Measurements from ENCODE around the gene LEMD2.

LEMD2 gene

DNA sequence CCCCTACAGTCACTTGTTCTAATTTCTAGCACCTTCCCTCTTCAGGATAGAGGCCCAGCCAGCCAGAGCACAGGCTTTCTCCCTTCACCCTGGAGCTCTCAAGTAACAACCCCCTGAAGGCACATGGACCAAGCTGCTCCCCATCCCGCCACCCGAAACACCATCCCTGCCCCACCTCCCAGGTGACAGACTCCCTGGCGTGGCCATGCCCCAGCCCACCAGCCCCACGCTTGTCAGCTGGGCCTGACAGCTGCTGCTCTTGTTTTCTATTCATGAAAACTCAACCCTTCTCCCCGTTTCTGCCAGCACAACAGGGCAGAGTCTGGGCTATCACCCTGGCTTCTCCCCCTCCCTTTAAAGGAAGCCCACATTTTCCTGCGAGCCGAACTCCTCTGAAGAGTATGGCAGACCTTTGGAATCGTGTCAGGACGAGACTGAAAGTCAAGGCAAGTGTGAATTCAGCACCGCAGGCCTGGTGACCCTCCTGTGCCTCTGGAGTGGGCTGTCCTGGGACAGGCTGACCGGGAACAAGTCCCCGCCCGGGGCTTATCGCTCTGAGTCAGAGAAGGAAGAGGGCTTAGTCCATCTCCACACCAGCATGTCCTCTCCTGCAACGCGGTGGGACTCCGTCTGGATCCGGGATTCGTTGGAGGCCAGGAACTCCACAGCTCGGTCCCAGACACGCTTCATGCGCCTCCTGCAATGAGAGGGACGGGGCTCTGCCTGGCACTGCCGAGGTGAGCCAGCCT, 16.7 kb downstream of the LEMD2 start:
- DNase-seq: no peak

DNA sequence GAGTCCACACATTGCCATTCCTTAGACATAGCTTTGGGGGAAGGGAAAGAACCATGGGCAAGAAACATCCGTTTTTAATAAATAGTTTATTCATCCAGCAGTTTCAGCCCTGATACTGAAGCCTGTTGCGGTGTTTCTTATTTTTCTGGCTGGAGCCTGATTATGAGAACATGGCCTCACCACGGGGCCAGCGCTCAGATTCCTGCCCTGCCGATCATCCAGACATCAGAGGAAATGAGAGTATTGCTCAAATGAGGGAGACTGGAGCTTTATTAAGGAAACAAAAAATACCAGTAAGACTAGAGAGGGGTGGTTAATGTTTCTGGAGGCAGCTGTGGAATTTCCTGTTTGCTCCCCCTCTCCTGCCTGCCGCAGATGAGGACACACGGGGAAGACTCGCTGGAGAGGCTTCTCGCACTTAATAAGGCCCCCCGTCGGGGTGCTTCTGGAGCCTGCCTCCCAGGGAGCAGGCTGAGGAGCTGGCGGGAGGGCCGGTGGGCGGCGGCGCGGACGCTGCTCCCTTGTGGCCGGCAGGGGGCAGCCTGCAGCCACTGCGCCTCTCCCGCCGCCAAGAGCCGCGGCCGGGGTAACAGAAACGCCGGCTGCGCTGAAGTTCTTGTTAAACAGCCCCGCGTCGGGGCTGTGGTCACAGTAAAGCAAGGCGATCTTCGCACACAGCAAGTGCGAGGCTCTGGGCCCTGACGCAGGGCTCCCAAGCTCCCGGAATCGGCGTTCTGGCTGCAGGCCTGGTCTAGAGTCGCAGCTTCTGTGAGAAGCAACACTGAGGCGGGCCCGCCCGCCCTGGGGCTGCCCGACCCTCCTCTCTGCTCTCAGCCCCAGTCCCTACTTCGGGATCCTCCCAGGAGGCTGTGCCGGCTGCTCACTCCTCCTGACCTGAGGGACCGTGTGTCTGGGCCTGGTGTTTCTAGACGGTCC, 17.5 kb downstream of the LEMD2 start:
- DNase-seq: peak; percentile 100

DNA sequence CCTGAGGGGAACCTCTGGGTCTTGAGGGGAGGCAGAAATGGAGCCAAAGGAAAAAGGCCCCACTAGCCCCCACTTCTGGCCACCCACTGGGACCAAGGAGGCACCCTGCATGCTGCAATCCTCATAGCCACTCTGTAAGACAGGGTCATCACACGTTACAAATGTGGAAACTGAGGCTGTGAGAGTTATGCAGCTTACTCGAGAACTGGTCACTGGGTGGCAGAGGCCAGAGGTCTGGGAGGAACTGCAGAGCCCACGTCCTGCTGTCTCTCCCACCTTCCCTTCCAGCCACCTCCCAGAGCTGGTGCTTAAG, 18.1 kb downstream of the LEMD2 start:
- no peak for DNase-seq

DNA sequence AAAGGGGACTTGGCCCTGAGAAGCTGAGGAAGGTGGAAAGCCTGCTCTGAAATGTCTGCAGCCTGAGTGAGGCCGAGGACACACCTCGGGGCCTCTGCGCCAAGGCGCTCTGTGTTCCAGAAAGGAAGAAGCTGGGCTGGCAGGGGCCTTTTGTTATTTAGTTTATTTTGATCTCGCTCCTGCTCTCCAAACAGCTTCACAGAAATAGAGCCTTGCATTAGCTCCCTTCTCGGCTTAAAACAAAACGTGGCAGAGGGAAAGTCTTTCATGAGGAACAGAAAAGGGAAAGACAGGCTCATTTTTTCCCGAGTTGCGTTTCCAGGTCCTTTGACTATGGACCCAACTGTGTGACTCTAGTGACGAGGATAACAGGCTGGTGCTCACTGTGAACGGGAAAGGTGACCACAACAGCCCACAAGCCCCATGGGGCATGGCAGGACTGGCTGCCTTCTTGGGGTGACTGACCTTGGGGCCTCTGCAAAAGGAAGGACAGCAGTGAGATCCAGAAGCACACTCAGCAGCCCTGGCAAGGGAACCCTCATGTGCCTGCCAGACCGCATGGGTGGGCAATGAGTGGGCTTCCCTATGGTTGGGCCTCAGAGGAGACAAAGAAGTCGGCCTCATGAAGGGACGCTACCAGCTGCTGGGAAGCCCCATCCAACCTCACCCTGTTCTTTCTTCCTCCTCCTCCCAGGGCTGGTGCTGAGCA, 18.7 kb downstream of the LEMD2 start:
- no peak for DNase-seq

DNA sequence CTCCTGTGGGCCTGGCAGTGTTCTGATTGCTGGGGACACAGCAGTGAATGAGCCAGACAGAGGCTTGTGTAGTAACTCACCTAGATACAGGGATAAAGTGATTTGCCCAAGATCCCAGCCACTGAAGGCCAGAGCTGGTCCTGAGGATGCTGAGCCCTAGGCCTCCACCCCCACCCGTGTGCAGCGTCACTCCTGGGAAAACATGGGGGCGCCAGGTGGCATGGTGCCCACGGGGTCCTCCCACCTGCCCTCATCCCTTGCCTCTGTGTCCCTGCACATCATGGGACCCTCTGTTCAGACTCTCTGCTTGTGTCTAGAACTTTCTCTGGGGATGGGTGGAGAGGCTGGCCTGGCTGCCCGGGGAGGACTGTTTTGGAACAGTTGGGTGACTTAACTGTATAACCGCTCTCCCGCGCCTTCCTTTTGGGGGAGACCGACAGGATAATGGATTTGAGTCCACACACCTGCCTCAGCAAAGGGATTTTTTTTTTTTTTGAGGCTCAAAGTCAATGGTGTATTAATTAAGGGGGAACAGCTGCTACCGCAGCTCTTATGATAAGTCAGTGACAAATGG, 19.6 kb downstream of the LEMD2 start:
- DNase-seq: no peak

DNA sequence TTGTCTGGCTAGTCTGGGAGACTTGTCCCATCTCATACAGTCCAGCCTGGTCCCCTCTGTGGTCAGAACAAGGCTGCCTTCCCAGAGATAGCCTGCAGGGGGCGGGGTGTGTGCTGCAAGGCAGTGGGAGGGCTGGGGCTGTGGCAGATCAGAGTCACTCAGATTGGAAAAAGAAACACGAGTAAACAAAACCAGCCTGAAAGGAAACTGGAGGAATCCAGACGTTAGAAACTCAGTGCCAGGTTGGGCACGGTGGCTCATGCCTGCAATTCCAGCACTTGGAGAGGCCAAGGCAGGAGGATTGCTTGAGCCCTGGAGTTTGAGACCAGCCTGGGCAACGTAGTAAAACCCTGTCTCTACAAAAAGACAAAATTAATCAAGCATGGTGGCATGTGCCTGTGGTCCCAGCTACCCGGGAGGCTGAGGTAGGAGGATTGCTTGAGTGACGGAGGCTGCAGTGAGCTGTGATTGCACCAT, 20.2 kb downstream of the LEMD2 start:
- DNase-seq: peak; percentile 81

DNA sequence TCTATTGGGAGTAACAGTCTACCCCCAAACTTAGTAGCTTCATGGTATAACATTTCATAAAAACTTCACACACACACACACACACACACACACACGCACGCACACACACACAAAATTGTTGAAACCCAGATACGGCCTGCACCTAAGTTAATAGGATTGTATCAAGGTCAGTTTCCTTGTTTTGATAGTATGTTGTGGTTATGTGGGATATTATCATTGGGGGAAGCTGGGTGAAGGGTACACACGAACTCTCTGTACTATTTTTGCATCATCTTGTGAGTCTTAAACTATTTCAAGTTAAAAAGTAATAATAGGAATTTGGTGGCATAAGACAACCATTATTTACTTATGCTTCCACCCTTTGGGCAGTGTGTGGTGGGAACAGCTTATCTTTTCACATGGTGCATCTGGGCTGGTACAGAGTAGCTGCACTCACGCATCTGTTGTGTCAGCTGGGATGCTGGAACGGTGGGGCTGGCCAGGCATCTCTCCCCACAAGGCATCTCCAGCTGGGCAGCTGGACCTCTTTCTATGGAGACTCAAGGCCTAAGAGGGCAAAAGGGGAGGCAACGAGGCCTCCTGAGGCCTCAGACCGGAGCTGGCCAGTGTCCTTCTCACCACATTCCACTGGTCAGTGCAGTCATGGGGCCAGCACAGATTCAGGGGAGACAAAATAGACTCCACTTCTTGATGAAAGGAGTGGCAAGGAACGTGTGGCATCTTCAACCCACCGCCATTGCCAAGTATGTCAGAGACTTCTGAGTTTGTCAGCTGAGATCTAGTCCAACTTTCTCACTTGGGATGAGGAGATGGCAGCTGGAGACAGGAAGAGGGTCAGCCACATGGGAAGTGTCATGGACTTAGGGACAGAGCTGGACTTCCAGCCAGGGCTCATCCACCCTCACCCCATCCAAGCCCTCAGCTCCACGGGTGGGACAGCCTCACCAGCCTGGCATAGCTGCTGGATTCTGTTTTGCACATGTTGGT, 21.7 kb downstream of the LEMD2 start:
- DNase-seq: no peak

DNA sequence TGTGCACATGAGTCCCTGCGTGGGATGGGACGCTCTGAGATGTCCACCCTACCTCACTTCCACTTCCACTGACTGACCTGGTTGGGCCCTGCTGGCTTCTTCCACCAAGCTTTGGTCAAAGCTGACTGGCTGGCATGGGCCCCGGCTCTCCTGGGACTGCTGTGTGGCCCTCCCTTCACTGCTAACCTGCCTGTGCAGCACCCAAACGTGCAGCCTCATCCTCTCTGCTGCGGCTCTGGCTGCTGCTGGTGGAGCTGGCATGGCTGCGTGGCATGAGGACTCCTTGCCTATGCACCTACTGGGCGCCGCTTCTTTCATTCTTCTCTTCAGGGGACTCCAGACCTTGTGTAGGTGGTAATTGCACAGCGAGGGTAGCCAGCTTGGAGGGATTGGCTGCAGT, 23.6 kb downstream of the LEMD2 start:
- DNase-seq: no peak

DNA sequence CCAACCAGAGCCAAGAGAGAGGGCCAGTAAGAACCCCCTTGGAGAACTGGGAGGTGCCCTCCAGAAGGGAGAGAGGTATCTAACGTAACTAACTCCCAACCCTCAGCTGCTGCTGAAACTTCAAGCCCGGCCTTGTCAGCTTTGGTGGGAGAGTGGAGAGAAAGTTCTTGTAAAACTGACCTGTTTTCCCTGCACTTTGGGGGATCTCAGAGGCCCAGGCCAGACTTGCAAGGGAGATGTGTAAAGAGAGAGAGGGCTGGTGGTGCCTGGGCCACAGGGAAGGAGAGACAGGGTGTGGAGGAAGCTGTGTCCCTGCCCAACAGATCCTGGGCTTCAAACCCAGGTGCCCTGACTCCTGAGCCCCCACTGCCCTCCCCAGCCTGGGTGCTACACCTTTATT, 24.9 kb downstream of the LEMD2 start:
- no peak for DNase-seq

DNA sequence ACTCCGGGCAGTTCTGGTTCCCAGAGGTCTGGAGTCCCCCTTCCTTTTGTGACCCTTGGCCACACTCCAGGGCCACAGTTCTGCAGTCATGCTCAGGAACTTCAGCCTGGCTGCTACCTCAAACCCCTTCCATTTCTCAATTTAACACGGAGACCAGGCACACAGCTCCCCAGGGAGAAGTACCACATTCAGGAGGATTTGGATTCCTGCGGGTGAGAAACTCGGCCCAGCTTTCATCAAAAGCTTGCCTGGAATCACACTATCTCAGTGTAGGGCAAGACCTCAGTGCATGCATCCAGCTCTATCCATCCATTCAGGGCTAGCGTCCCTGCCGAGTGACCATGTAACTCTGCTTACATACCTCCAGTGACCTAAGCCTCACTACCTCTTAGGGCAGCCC, 25.4 kb downstream of the LEMD2 start:
- peak; percentile 50 for DNase-seq

DNA sequence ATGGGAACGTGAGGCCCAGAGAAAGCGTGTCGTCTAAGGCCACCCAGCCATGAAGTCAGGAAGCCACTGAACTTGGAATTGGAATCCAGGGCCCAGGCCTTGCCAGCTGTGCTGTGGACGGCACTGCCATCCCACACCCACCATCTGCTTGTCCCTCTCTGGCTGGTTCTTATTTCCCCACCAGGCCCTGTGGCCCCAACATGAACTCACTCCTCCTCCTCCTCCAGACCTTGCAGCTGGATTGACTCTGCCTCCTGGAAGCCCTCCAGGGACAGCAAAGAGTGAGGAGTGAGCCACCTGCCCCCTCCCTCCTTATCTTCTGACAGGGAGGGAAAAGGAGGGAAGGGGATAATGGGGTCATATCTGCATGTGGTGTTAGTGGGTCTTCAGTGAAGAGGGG, 26.2 kb downstream of the LEMD2 start:
- no peak for DNase-seq

DNA sequence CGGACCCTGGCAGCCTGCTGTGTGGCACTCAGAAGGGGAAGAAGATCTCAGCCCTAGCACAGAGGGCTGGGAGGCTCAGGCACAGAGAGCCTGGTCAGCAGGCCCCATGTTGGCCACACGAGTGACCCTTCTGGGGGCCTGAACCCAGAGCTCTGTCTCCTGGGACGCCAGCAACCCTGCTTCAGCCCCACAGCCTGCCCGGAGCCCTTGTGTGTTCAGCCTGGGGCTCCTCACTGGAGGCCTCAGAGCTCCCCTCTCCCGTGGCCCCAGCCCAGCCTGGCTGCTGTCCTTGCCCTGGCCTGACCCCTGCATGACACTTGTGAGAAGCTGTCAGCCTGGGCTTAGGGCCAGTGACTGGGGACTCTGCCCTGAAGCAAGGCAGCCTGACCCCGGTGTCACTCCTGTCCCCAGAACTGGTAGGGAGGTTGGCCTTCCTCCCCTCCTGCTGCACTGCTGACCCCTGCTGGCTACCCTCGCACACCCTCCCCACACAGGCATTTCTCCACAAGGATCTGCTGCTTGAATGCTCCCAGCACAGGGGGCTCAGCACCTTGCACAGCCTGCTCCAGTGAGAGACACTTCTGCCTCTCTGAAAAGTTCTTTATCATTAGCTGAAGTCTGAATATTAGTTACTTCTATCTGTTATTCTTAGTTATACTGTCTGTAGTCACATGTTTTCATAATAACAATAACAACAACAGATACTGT, 26.9 kb downstream of the LEMD2 start:
- DNase-seq: peak; percentile 48

DNA sequence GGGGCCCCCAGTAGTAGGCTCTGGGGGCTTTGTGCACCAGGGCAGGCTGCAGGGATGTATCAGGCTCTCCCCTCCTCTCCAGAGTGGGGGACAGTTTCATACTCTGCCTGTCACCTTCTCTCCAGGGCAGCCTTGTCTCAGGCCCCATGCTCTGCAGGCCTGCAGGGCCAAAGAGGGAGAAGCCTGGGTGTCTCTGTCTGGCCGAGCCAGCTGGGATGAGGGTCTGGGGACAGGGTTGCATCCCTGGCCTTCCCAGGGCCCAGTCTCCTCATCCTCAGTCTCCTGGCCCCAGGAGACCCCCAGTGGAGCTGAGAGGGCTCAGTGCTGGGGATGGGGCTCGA, 27.4 kb downstream of the LEMD2 start:
- DNase-seq: no peak

DNA sequence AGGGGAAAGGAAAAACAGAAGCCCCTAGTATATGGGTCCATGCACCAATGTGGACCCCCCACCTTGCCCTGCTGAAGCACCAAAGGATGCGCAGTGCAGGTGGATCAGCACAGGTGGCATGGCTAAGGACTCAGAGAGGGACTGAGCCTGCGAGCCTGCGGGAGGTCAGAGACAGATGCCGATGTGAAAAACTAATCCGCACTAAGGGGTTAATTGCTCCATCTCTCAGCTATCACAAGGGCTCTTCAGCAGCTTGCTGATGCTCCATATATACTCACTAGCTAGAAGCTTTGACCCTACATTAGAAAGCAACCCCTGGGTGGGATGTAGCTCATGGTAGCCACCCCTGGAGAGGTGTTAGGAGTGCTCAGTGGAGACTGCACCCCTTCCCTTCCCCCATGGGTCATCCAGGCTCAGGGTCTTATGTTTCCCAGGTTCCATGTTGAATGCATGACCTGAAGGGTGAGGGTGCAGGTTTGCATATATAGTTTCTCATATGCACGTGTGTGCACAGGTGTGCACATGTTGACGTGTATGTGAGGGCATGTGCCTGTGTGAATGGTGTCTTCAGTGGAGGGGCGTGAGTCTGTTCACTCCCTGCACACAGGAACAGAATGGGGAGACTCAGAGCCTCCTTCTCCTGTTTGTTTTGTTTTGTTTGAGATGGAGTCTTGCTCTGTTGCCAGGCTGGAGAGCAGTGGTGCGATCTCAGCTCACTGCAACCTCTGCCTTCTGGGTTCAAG, 28.9 kb downstream of the LEMD2 start:
- no peak for DNase-seq

DNA sequence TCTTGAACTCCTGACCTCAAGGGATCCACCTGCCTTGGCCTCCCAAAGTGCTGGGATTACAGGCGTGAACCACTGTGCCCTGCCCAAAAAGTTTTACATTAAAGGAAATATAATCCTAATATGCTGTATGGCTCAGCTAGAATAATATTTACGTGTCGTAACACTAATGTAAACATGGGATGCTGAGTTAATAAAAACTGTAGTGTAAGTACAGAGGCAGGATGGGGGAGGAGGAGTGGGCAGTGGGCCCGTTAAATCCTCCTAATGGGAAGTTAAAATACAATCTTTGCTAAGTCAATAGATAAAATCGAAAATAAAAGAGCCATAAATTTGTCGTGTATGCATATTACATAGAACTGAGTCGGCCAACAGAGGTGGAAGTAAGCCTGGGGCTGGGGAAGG, 30.1 kb downstream of the LEMD2 start:
- DNase-seq: no peak

DNA sequence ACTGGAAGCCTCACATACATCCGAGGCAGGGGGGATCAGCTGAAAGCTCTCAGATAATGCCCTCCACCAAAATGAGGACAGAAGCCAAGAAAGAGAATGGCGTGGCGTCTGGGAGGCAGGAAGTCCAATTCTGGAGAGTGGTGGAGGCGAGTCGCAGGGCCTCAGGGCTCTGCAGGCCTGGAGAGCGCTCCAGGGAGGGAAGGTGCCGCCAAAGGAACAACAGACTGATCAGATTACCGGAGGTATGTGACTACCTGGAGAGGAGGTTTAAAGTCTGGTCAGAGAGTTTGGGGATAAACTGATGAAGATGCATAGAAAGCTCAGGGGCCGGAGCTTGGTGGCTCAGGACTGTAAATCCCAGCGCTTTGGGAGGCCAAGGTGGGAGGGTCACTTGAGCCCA, 31.0 kb downstream of the LEMD2 start:
- DNase-seq: no peak

DNA sequence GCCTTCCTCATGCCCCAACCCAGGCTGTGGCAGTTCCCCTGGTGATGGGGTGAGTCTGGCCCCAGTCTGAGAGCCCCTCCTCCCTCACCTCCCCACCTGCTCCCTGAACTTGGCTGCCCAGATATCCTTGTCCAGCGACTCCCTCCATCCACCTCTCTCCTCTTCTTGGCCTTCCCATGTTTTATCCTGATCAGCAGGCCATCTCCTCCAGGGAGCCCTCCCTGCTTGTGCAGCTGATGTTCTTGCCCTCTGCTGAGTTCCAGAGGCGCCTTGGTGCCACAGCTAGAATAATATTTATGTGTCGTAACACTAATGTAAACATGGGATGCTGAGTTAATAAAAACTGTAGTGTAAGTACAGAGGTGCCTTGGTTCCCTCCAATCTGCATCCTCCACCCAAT, 31.8 kb downstream of the LEMD2 start:
- no peak for DNase-seq

DNA sequence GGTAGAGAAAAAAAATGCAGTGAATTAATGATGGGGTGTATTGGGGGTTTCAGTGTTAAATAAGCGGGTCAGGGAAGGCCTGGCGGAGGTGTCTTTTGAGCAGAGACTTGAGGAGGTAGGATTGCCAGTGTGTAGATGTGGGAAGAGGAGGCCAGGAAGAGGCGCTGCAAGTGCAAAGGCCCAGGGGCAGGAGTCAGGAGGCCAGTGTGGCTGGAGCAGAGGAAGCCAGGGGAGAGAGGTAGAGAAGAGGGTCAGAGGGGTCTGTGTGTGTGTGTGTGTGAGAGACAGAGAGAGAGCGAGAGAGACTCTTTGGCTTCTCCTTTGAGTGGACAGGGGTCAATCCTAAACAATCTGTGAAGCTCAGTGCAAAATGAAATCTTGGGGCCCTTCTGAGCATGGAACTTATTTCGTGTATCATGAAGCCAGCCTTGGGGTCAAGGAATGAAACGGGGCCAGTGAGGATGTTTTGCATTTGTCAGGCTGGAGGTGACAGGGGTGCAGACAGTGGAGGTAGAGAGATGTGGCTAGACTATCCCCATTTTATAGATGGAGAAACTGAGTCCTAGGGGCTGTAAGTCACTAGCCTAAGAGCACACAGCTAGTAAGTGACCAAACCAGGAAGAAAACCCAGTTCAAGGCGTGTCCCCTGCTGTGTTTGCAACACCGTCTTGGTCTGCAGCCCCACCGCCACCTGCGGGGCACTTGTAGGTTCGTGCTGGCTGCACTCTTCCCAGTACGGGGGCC, 32.5 kb downstream of the LEMD2 start:
- no peak for DNase-seq

DNA sequence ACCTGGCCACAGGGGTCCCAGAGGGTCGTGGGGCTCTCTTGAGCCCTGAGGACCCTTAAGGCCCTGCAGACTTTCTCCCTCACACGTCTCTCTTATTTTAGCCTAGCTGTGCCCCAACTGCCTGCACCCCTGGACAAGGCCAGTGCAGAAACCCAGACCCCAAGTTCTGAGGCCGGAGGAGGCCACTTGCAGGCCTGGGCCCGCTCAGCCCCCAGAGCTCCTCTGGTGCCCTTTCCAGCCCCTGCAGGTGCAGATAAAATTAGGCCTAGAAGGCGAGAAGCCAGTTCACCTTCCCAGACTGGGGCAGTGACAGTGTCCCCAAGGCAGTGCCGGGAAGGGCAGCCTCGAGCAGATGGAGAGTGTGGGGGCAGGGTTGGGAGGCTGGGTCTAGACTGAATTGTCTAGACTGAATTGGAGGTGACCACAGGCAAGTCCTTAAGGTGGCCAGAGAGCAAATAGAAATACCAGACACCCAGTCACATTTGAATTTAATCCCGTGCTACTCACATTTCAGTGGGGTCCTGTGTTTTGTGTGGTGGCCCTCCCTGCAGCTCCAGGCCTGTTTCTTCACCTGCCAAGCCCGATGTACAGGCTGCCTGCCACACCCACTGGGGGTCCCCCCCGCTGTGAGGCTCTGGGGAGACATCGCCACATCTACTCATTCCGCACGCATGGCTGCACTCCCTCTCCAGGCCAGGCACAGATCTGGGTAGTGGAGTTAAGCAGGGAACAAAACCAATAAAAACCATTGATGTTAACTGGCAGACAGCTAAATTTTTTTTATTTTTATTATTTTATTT, 33.7 kb downstream of the LEMD2 start:
- no peak for DNase-seq
